HL-60/S4 treated with phorbol 12-myristate 13-acetate at 8.2 ng/mL for 4 days and 3 days (cell line): ENCODE results near the gene EML4.

Source experiments
- in situ Hi-C: fragments of 300-500 bp; cut with MboI; formaldehyde crosslinking; loops from 2 replicates; pipeline ENCODE4 v1.15.0; 2022; ENCODE audit warnings: low sequenced_read_pairs

EML4 gene

DNA sequence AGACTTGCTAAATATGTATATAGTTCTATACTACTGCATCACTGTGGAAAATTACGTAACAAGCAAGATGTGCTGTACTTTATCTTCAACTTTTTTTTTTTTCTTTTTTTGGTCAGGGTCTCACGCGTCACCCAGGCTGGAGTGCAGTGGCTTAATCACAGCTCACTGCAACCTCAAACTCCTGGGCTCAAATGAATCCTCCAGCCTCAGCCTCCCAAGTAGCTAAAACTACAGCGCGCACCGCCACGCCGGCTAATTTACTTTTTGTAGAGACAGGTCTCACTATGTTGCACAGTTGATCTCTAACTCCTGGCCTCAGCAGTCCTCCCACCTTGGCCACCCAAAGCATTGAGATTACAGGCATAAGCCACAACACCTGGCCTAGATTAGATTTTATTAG, 123.9 kb downstream of the EML4 start:
- in situ Hi-C loops = no loop called here

DNA sequence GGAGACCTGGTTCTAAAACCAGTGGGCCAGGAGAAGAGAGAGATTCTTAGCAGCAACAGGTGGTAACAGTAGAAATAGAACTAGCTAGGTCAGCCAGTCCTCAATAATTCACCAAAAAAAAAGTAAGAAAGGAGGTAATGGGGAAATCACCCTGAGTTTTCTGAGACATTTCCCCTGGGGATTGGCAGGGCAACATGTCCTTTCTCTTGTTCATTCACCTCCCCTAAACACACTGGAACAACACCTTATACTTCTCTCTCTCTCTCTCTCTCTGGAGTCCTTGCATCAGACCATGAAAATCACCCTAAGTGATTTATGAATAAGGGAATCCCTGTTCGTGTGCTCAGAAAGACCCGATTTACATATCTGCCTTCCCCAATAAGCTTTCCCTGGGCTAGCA, 127.1 kb downstream of the EML4 start:
- in situ Hi-C loops = no loop called here

DNA sequence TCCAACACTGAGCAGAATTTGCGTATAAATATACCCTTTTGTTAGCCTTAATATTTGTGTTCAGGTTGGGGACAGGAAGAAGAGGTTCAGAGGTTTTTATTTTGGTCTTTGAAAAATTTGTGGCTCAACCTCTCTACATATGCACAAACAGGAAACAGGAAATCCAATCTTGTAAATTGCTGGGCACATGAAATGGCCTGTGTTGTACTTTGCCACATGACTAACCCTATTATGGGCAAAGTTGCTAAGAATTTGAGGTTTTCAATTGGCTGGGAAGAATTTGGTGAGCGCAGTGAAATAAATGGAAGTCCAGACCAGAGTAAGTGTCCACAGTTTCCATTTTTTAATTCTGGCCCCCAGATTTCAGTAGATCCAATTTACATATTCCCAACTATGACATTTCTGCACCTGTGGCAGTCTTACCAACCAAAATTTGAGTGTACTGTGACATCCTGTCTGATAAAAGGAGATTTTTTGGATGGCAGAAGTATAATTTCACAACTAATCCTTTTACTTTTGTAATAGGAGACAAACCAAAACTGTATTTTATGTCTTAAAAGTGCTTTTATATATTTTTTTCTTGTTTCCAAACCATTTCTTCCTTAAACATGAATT, 128.3 kb downstream of the EML4 start:
- in situ Hi-C loops = no loop called here

DNA sequence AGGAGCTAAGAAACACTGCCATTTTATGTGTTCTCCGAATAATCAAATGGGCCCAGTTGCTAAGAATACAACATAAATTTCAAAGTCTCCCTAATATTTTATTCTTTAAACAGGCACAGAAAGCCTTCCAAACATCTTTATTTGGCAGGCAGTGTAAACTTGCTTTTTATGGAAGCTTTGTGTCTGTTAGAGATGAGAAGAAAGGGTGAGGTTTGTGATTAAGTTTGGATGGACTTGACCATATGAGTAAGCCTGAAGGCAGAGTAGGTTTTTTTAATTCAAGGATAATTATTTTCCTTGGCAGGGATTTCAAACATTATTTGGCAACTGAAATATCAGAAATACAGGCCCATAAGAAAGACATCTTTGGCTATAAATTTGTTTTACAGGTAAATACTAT, 129.0 kb downstream of the EML4 start:
- in situ Hi-C loops = no loop called here

GRCh38 chr2:42298996-42299754, 130.0 kb downstream of the EML4 start:
- in situ Hi-C loops = no loop called here

DNA sequence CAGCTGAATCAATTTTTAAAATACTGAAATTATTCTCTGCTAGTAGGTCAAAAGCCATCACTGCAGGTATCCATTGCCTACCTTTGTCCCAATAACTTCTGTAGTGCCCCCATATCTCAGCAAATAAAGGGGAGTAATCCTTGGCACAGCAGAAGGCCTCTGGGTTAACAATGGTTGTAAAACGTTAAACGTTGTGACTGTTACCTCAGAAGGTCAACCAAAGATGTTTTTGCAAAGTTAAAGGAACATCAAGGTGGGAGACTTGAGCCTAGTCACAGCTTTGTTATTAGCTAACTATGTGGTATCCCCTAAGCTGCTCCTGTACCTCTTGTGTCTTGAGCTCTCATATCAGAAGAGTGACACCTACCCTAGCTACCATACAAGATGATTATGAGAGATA, 131.4 kb downstream of the EML4 start:
- in situ Hi-C loops = no loop called here

DNA sequence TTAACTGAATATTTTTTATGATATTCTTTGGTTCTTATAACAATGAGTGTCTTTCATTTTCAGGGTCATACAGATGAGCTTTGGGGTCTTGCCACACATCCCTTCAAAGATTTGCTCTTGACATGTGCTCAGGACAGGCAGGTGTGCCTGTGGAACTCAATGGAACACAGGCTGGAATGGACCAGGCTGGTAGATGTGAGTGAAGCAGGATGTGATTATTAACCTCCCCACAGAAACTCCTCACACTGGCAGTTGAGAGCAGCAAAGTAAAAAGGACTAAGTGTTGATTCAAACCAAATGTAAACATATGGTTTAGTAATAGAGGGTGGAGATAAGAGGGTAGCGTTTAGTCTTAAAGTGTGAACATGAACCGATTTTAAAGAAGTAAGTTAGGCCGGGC, 134.1 kb downstream of the EML4 start:
- in situ Hi-C loops = no loop called here

DNA sequence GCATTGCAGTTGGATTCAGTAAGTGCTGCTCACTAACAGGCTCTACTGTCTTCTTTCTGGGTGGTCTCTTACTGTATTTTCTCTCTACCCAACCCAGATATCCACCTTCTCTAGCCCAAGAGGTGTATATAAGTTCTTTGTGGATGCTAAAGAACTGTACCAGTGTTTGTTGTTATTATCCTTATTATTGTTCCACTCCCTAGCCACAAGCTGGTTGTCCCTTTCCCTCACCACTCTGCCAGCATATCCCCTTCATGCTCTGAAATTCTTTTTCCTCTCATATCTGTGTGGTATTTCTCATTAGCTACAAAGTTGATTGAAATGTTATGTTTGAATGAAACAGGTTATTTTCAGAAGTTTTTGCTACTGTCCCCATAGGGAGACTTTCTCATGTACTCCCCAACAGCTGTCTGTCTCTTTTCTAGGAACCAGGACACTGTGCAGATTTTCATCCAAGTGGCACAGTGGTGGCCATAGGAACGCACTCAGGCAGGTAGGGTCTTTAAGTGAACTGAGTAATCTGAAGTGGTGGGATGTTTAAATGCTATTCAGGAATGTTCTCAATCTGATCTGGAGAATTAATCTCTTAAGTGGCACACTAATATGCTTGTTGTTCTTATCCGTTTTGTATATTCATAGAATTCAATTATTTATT, 135.0 kb downstream of the EML4 start:
- in situ Hi-C loops = no loop called here

DNA sequence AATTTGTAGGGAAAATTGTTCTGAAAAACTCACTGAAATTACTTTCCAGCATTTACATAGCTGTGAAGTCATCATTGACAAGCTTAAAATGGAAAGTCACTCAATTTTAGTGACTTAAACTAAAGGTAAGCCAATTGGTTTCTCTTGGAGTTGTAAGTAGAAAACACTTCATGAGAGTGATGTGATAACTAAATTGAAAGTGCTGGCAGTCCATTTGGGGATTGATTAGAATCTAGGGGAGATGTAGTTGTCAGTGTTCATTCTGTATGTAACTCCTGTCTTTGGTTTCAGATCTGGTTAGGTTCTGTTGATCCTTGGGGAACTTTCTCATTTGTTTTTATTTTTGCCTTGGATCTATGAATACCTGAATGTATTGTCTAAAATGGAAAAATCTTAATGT, 138.0 kb downstream of the EML4 start:
- in situ Hi-C loops = no loop called here

DNA sequence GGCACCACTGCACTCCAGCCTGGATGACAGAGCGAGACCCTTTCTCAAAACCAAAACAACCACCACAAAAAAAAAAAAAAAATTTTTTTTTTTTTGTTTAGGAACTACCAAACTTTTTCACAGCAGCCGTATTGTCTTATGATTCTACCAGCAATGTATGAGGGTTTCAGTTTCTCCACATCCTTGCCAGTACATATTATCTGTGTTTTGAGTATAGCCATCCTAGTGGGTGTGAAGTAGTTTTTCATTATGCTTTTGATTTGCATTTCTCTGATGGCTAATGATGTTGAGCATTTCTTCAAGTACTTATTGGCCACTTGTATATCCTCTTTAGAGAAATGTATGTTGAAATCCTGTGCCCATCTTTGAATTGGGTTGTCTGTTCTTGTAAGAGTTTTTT, 140.2 kb downstream of the EML4 start:
- in situ Hi-C loops = no loop called here

DNA sequence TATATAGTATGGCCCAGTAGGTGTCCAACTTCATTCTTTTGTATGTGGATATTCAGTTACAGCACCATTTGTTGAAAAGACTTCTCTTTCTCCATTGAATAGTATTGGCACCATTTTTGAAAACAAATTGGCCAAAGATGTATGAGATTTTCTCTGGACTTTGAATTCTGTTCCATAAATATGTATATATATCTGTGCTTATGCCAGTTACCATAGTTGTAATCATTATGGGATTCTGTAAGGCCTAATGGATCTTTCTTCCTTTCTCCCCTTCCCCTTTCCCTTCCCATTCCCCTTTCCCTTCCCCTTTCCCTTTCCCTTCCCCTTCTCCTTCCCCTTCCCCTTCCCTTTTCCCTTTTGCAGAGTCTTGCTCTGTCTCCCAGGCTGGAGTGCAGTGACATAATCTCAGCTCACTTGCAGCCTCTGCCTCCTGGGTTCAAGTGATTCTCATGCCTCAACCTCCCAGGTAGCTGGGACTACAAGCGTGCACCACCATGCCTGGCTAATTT, 140.9 kb downstream of the EML4 start:
- in situ Hi-C loops = no loop called here

GRCh38 chr2:42312106-42312505, 143.0 kb downstream of the EML4 start:
- in situ Hi-C loops = no loop called here

GRCh38 chr2:42314892-42315468, 145.8 kb downstream of the EML4 start:
- in situ Hi-C loops = no loop called here

DNA sequence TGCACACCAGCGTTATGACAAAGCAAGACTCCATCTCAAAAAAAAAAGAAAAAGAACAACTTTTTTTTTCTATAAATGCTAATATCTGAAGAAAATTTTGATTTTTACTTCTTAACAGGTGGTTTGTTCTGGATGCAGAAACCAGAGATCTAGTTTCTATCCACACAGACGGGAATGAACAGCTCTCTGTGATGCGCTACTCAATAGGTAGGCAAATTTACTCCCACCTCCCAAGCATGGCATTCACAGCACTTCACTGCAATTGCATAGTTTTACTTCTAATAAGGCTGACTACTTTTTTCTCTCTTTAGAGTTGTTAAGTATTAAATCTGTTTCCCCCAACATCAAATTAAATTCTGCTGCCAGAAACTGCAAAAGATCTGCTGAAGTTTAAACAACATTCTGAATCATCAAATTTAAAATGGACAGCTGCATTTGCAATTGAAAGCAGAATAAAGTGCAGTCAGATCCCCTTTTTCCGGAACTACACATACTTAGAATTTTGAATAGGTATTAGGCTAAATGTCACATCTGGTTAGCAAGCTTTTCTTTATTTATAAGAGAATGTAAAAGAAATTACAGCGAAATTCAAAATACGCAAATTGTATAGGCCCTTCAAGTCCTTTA, 146.8 kb downstream of the EML4 start:
- in situ Hi-C loops = no loop called here

GRCh38 chr2:42316910-42317309, 147.8 kb downstream of the EML4 start:
- in situ Hi-C loops = no loop called here

DNA sequence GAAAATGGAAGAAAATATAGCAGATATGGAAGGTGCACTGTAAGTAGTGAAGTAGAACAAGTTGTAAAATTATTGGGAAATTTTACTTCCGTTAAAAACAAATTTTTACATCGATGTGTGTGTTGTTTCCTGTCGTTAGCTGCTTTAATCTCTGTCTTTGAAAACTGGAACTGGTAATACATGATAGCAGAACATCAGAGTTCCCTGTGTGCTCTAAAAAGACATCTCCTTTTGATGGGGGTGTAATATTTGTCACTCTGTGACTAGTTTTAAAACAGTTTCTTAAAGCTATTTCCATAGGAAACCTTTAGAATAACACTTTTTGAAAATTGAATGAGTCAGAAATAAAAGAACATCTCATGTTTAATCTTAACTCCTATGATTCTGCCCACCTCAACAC, 148.3 kb downstream of the EML4 start:
- in situ Hi-C loops = no loop called here

GRCh38 chr2:42317945-42318344, 148.8 kb downstream of the EML4 start:
- in situ Hi-C loops = no loop called here

- in situ Hi-C loops = no loop called here
Observed at GRCh38 chr2:42319265-42319664, 150.1 kb downstream of the EML4 start.

- in situ Hi-C loops = no loop called here
Observed at GRCh38 chr2:42321452-42322064, 152.4 kb downstream of the EML4 start.

DNA sequence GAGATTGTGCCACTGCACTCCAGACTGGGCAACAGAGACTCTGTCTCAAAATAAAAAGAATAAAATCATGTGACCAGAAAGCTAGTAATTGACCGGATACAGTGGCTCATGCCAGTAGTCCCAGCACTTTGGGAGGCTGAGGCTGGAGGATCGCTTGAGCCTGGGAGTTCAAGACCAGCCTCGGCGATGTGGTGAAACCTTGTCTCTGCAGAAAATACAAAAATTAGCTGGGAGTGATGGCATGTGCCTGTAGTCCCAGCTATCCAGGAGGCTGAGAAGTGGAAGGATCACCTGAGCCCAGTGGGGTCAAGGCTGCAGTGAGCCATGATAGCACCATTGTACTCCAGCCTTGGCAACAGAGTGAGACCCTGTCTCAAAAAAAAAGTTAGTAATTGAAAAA, 155.1 kb downstream of the EML4 start:
- in situ Hi-C loops = no loop called here

DNA sequence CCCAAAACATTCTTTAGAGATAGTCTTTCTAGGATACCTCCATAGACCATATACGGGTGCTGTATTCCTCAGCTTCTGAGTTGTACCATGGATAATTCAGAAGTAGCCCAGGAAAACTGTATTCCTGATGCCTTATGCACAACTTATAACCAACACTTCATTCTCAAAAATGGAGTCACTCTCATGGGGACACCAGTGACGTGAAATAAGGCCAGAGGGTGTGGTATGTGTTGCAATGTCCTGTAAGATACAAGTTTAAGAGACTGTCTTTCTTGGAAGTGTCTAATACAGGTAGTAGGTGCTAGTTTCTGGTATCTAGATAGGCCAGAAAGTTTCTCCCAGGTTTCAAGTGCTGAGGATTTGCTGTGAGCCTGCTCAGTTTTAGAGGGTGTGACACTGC, 155.8 kb downstream of the EML4 start:
- in situ Hi-C loops = no loop called here
